Mucosa of rectum (tissue), 2 donors: ENCODE results near the gene HMX2.

Experiments used
- H3K27ac ChIP-seq, 2 donors: one replicate each; pipeline ENCODE4 v1.7.0; 2013; ENCODE audit warnings: inconsistent platforms in 2 of 2, low read depth in 2 of 2, low read length in 2 of 2
- H3K27me3 ChIP-seq, 2 donors: one replicate each; pipeline ENCODE4 v1.7.0; 2013; ENCODE audit warnings: low read length in 2 of 2; ENCODE audit not compliant: control insufficient read depth in 2 of 2, insufficient read depth in 2 of 2
- H3K36me3 ChIP-seq, 2 donors: one replicate each; pipeline ENCODE4 v1.7.0; 2013; ENCODE audit warnings: low read length in 2 of 2; ENCODE audit not compliant: control insufficient read depth in 2 of 2, insufficient read depth in 2 of 2
- H3K4me1 ChIP-seq, 2 donors: one replicate each; pipeline ENCODE4 v1.7.0; 2013; ENCODE audit warnings: low read length in 2 of 2, mild to moderate bottlenecking in 1 of 2; ENCODE audit not compliant: control insufficient read depth in 2 of 2, insufficient read depth in 2 of 2
- H3K4me3 ChIP-seq, 2 donors: one replicate each; pipeline ENCODE4 v1.7.0; 2013; ENCODE audit warnings: low read length in 2 of 2
- H3K9ac ChIP-seq, 2 donors: one replicate each; pipeline ENCODE4 v1.7.0; 2013; ENCODE audit warnings: low read length in 2 of 2, low read depth in 1 of 2, mild to moderate bottlenecking in 1 of 2
- H3K9me3 ChIP-seq, 2 donors: one replicate each; pipeline ENCODE4 v1.7.0; 2013; ENCODE audit warnings: low read length in 2 of 2; ENCODE audit not compliant: control insufficient read depth in 2 of 2
- donor health status: healthy.
- donor health status: Normal muscosa, but diverticular disease.

The HMX2 gene

GRCh38 chr10:123147635-123148413, at the start of gene HMX2:
HMX2 (plus strand) TSS chr10:123148136; CDS start chr10:123148379, 243 bp downstream.
- Histone ChIP-seq H3K27ac (no peak within 1 kb of the TSS), H3K36me3 (no peaks in the 10 kb centered on the region), H3K9me3 (no peaks in the 10 kb centered on the region), H3K4me1 (peaks cover 18 to 20% of the 10 kb centered on the region in 2 donors), H3K4me3 (no peak within 1 kb of the TSS), H3K27me3 (peaks cover 79 to 85% of the 10 kb centered on the region in 2 donors), H3K9ac (no peak within 1 kb of the TSS)

GRCh38 chr10:123100030-123100762, 47.7 kb upstream of the HMX2 start:
- Histone ChIP-seq H3K4me1 (no peaks in the 10 kb centered on the region), H3K27ac (no peak overlapping the region), H3K9me3 (no peaks in the 10 kb centered on the region), H3K27me3 (no peaks in the 10 kb centered on the region), H3K9ac (no peak overlapping the region), H3K4me3 (no peak overlapping the region), H3K36me3 (no peaks in the 10 kb centered on the region)

- no peaks in the 10 kb centered on the region for H3K36me3 ChIP-seq
- no peaks in the 10 kb centered on the region for H3K4me1 ChIP-seq
- no peak overlapping the region for H3K9ac ChIP-seq
- no peak overlapping the region for H3K4me3 ChIP-seq
- no peaks in the 10 kb centered on the region for H3K27me3 ChIP-seq
- no peak overlapping the region for H3K27ac ChIP-seq
- H3K9me3 ChIP-seq, result no peaks in the 10 kb centered on the region
Observed at GRCh38 chr10:123101872-123102271, 46.1 kb upstream of the HMX2 start.

GRCh38 chr10:123102673-123103072, 45.3 kb upstream of the HMX2 start:
- H3K9ac ChIP-seq, result no peak overlapping the region
- H3K9me3 ChIP-seq, result no peaks in the 10 kb centered on the region
- H3K27ac ChIP-seq, result no peak overlapping the region
- no peaks in the 10 kb centered on the region for H3K36me3 ChIP-seq
- H3K4me3 ChIP-seq, result no peak overlapping the region
- H3K27me3 ChIP-seq, result no peaks in the 10 kb centered on the region
- no peaks in the 10 kb centered on the region for H3K4me1 ChIP-seq

GRCh38 chr10:123103944-123104343, 44.0 kb upstream of the HMX2 start:
- H3K9me3 ChIP-seq, result no peaks in the 10 kb centered on the region
- H3K4me3 ChIP-seq, result no peak overlapping the region
- H3K27ac ChIP-seq, result no peak overlapping the region
- no peaks in the 10 kb centered on the region for H3K27me3 ChIP-seq
- H3K4me1 ChIP-seq, result no peaks in the 10 kb centered on the region
- H3K36me3 ChIP-seq, result no peaks in the 10 kb centered on the region
- H3K9ac ChIP-seq, result no peak overlapping the region

- H3K4me1 ChIP-seq, result no peaks in the 10 kb centered on the region
- H3K27me3 ChIP-seq, result no peaks in the 10 kb centered on the region
- no peak overlapping the region for H3K27ac ChIP-seq
- no peaks in the 10 kb centered on the region for H3K9me3 ChIP-seq
- H3K36me3 ChIP-seq, result no peaks in the 10 kb centered on the region
- H3K4me3 ChIP-seq, result no peak overlapping the region
- no peak overlapping the region for H3K9ac ChIP-seq
Observed at GRCh38 chr10:123109466-123109865, 38.5 kb upstream of the HMX2 start.

- H3K36me3 ChIP-seq, result no peaks in the 10 kb centered on the region
- no peak overlapping the region for H3K4me3 ChIP-seq
Observed at GRCh38 chr10:123117644-123118417, 30.1 kb upstream of the HMX2 start.

GRCh38 chr10:123119081-123119480, 28.9 kb upstream of the HMX2 start:
- Histone ChIP-seq H3K4me3 (no peak overlapping the region), H3K27ac (no peak overlapping the region), H3K4me1 (no peaks in the 10 kb centered on the region), H3K9ac (no peak overlapping the region), H3K36me3 (no peaks in the 10 kb centered on the region), H3K9me3 (no peaks in the 10 kb centered on the region), H3K27me3 (peaks cover 6 to 17% of the 10 kb centered on the region in 2 donors)

More at GRCh38 chr10:123117644-123118417, 30.1 kb upstream of the HMX2 start:
- no peak overlapping the region for H3K9ac ChIP-seq
- H3K27ac ChIP-seq, result no peak overlapping the region
- H3K27me3 ChIP-seq, result peaks cover 6 to 13% of the 10 kb centered on the region in 2 donors
- H3K4me1 ChIP-seq, result no peaks in the 10 kb centered on the region
- H3K9me3 ChIP-seq, result no peaks in the 10 kb centered on the region

GRCh38 chr10:123126246-123126645, 21.7 kb upstream of the HMX2 start:
- Histone ChIP-seq H3K4me3 (no peak overlapping the region), H3K27ac (no peak overlapping the region), H3K27me3 (peaks cover 7 to 41% of the 10 kb centered on the region in 2 donors), H3K4me1 (no peaks in the 10 kb centered on the region), H3K9ac (no peak overlapping the region), H3K9me3 (no peaks in the 10 kb centered on the region), H3K36me3 (no peaks in the 10 kb centered on the region)
